Esophagus squamous epithelium (tissue), 4 donors: Measurements from ENCODE around the gene GALR2.

Experiments used
- POLR2A ChIP-seq, 4 donors: fragments of 450-650 bp; IDR thresholded peaks; one replicate each; pipeline ENCODE4 v1.6.1; 2017; ENCODE audit warnings: antibody characterized with exemption in 4 of 4, mild to moderate bottlenecking in 4 of 4, moderate library complexity in 3 of 4
- TF ChIP-seq, protein P1 (sequence below), 6 experiments: fragments of 450-650 bp in 4 of 6; fragments of 200-600 bp in 2 of 6; sonication (generic) in 2 of 6; IDR thresholded peaks; one replicate each; pipeline ENCODE4 v1.5.1; 2016 to 2019; ENCODE audit warnings: antibody characterized with exemption in 6 of 6, mild to moderate bottlenecking in 4 of 6, moderate library complexity in 4 of 6

DNA sequence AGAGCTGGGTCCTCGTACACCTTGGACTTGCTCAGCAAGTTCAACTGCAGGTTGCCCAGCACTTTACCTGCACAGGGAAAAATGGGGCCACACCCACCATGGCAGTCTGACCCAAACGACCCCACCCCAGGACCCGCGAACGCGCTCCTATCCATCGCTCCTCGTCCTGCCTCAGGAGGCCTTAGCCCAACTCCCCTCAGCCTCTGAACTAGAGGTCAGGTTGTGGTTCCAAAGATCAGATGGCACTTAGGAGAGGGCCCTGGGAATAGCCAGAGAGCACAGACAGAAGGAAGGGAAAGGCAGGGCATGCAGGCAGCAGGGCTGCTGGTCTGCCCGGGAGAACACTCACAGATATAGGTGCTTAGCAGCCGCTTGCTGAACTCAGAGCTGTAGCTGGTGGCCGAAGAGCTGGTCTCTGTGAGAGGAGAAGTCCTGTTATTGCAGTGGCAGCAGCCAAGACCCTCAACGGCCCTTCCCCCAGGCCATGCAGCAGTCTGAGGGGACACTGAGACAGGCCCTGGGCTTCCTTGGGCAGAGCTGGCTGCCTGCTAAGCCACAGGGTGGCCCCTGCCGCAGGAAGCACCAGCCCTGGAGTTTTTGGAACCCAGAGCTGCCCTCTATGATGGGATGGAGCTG, 11.3 kb downstream of the GALR2 start:
- TF ChIP-seq, protein P1, sequence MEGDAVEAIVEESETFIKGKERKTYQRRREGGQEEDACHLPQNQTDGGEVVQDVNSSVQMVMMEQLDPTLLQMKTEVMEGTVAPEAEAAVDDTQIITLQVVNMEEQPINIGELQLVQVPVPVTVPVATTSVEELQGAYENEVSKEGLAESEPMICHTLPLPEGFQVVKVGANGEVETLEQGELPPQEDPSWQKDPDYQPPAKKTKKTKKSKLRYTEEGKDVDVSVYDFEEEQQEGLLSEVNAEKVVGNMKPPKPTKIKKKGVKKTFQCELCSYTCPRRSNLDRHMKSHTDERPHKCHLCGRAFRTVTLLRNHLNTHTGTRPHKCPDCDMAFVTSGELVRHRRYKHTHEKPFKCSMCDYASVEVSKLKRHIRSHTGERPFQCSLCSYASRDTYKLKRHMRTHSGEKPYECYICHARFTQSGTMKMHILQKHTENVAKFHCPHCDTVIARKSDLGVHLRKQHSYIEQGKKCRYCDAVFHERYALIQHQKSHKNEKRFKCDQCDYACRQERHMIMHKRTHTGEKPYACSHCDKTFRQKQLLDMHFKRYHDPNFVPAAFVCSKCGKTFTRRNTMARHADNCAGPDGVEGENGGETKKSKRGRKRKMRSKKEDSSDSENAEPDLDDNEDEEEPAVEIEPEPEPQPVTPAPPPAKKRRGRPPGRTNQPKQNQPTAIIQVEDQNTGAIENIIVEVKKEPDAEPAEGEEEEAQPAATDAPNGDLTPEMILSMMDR (IDR thresholded peaks at IDR 0.05) = no peak
- TF ChIP-seq POLR2A (IDR thresholded peaks at IDR 0.05) = no peak
